ENCODE results near the gene PRSS21.

Gene PRSS21

DNA sequence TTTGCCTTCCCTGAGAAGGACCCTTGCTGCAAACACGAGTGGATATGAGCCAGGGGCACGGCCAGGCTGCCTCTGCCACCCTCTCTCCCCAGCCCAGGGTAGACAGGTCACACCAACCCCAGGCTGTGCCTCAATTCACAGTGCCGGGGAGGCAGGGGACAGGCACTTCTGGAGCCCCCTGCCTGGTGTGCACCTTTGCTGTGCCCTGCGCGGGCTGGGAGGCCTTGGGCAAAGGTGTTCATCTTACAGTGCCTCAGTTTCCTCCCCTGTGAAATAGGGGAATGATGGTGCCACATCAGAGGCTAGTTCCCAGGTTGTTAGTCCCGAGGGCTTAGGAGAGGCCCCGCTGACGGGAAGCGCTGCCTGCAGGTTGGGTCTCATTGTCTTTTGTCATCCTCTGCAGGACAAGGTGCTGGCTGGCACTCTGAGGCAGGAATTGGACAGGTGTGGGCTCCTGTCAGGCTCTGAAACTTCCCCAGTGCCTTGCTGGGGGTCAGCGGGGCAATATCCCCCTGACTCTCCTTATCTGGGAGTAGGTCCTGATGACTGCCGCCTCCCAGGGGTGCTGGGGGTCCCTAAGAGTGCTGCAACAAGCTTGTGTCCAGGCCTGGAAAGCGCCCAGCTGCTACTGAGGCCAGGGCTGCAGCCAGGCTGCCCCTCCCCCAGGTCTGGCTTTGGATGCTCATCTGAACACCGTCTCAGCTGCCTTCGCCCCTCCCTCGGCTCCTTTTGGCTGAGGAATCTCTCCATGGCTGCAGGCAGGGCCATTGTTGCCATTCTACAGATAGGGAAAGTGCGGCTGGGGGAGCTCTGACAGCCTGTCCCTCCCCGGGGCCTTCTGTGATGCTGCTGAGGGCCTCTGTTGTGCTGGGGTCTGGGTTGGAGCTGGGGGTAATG, 3.1 kb downstream of the PRSS21 start:
- DNase-seq: peak in 1 of 42 donors; percentile 1
- intact Hi-C loops (cut with DNase I): no loop called here

DNA sequence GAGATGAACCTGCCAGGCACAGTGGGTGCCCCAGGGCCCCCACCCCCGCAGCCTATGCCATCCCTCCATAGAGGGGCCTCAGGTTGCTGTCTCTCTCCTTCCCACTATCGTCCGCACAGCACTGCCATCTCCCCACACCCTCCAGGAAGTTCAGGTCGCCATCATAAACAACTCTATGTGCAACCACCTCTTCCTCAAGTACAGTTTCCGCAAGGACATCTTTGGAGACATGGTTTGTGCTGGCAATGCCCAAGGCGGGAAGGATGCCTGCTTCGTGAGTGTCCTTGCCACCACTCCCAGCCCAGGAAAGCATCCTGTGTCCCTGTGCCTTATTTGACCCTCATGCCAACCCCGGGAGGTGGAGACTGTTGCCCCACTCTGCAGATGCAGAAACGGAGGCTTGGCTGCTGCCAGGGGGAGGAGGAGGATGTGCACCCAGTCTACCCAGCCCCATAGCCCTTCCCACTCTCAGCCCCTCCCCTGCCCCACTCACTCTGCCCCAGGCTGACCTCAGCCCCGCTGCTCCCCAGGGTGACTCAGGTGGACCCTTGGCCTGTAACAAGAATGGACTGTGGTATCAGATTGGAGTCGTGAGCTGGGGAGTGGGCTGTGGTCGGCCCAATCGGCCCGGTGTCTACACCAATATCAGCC, 3.9 kb downstream of the PRSS21 start:
- peak in 2 of 42 donors; percentile 1 to 8 for DNase-seq
- intact Hi-C loops (cut with DNase I): no loop called here

DNA sequence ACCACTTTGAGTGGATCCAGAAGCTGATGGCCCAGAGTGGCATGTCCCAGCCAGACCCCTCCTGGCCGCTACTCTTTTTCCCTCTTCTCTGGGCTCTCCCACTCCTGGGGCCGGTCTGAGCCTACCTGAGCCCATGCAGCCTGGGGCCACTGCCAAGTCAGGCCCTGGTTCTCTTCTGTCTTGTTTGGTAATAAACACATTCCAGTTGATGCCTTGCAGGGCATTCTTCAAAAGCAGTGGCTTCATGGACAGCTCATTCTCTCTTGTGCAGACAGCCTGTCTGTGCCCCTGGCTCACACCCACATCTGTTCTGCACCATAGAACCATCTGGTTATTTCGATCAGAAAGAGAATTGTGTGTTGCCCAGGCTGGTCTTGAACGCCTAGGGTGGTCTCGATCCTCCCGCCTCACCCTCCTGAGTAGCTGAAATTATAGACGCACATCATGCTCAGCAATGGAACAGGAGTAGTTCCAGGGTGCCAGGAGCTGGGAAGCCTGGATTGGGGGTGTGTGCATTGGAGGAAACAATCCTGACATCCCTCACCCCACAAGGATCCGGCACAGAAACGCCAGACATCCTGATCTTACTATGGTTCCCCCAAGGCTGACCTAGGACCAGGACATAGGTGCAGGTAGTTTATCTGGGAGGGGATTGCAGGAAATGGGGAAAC, 4.6 kb downstream of the PRSS21 start:
- intact Hi-C loops (cut with DNase I): no loop called here
- DNase-seq: peak in 1 of 42 donors; percentile 1

DNA sequence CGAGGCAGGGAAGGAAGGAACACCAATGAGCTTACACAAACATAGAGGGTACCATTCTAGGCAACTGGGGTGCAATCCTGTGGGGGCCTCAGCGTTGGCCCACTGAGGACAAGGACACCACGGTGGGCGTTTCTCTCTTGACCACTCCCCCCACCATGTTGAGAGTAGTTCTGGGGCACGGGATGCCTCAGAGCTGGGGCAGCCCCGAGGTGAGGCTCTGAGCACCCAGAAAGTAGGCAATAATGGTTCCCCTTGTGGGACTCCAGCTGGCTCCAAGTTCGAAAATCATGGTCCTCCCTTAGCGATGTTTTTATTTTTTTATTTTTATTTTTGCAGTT, 5.1 kb downstream of the PRSS21 start:
- DNase-seq: peak in 1 of 42 donors; percentile 2
- intact Hi-C loops (cut with DNase I): no loop called here

DNA sequence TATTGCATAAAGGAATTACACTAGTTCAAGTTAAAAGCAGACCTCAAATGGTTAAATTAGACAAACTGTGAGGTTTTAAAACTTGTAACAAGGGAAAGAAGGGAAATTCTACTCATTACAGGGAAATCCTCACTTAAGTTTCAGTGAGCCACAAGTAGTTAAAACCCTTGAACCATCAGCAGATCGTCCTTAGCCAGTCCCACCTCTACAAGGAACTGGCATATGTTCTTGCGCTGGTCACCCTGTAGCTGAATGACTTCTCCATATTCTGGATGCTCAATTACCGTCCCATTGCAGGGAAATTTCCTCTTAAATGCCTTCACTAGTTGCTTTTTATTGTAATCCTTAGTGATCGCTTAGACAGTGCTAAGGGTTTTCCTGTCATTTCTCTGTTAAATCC, 5.5 kb downstream of the PRSS21 start:
- intact Hi-C loops (cut with DNase I): no loop called here

DNA sequence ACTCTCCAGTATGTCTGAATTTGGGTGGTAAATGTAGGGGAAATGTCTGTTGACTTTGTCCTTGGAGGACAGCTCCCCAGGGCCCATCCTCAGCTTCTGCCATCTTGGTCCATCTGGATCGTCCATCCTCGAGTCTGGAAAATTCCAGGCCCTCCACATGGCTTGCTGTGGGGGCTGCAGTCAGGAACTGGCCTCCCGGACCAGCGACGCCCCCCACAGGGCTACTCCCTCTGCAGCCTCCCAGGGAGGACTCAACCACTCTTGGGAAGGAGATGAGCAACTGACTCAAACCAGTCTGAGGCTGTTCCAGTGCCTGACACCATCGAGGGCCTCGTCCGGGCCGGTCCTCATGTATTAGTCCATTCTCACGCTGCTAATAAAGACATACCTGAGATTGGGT, 7.6 kb downstream of the PRSS21 start:
- intact Hi-C loops (cut with DNase I): no loop called here
- peak in 1 of 42 donors; percentile 17 for DNase-seq

More for the DNA sequence above, 5.5 kb downstream of the PRSS21 start:
- no peak for DNase-seq

DNA sequence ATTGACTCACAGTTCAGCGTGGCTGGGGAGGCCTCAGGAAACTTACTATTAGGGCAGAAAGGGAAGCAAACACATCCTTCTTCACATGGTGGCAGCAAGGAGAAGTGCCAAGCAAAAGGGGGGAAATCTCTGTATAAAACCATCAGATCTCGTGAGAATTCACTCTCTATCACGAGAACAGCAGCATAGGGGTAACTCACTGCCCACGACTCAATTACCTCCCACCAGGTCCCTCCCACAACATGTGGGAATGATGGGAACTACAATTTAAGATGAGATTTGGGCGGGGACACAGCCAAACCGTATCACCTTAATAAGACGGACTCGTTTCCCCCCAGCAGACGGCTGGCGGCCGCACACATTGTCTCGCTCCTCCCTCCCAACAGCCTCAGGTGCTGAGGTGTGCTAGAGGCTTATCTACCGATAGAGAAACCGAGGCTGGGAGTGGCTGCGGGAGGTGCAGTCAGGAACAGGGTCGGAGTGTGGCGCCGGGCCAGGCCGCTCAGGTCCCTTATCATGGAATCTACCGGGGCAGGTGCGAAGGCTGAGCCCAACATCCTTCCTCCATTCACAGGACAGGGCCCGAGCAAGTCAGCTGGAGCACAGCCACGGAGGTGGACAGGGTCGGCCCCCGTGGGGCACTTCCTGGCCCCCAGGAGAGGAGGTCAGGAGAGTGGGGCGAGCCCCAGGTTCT, 8.2 kb downstream of the PRSS21 start:
- intact Hi-C loops (cut with DNase I): no loop called here
- peak in 1 of 42 donors; percentile 7 for DNase-seq

DNA sequence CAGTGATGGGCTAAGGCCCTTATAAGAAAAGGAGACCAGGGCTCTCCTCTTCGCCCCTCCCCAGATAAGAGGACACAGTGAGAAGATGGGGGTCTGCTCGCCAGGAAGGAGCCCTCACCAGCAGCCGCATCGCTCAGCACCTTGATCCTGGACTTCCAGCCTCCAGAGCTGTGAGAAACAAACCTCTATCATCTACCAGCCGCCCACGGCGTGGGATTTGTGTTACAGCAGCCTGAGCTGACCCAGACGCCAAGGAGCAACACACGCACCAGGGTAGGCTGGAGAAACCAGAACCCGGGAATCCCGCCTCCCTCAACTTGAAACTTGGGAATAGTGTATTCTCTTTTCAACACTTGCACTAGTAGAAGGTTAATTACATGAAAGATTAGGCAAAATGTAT, 8.9 kb downstream of the PRSS21 start:
- peak in 1 of 42 donors; percentile 14 for DNase-seq
- intact Hi-C loops (cut with DNase I): no loop called here

DNA sequence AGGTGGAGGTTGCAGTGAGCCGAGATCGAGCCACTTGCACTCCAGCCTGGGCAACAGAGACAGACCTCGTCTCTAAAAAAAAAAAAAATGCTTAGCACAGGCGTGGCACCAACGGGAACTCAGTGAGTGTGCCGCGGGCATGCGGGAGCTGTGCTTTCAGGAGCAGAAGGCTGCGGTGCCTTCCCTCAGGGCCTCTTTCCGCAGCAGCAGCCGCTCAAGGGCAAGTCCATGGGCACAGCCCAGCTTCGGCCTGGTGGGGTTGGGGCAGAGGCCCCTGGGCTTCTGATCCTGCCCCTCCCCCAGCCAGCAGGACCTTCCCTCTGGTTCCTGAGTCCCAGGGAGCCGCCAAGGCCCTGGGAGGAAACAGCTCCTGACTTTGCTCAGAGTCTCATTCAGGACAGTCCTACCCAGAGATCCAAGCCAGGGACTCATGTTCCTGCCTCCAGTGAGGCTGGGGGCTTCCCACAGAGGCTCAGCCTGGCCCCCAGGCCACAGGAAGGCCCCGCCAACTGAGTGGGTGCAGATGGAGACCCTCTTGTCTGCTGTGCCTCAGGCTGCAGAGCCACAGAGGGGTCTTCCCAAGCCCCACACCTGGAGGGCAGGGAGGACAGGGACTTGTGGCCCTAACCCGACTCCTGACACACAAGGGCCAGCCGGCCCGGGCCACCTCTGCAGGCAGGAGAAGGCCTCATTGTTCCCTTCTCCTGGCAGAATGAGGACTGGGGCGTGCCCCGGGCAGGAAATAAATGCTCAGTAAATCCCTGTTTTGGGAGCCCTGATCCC, 9.7 kb downstream of the PRSS21 start:
- intact Hi-C loops (cut with DNase I): no loop called here
- peak in 1 of 42 donors; percentile 1 for DNase-seq

DNA sequence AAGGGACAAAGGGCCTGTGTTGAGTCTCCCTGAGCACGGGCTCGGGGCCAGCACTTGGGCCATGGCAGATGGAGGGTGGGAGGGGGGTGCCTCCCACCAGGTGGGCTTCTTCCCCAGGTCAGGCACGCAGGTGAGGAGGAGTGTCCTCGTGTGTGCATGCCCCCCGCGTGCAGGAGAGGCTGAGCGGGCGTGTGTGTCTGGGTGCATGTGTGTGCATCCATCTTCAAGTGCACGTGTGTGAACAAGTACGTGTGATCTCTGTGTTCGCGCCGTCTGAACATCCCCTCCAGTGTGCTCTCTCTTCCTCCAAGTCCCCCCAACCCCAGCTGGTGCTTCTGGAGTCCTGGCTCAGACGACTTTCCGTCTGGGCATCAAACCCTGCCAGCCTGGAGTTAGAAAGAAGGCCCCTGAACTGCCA, 10.3 kb downstream of the PRSS21 start:
- peak in 3 of 42 donors; percentile 15 to 28 (median 17) for DNase-seq
- intact Hi-C loops (cut with DNase I): no loop called here

DNA sequence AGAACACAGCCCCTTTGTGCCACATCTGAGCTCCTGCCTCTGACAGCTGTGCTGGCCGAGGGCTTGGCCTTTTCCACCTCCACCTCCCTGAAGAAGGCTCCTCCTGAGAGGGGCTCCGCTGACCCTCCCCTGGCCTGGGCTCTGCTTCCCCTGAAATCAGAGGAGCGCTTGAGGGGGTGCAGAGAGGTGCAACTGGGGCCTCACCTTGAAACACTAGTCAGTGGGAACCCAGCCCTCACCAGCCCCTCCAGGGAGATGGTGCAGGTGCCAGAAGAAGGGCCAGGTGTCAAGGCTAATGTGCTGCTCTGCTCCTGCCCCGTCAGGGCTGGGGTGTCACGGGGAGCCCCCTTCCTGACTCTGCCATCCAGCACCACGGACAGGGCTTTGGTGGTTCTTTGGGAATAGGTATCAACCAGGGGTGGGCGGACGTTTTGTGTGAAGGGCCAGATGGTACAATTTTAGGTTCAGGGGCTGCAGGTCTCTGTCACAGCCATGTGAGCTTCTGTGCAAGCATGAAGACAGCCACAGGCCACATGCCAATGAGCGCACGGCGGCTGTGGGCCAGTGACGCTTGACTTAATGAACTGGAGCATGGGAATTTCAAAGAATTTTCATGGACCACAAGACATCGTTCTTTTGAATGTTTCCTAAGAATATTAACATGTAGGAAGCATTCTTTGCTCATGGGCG, 10.9 kb downstream of the PRSS21 start:
- intact Hi-C loops (cut with DNase I): no loop called here
- DNase-seq: no peak

DNA sequence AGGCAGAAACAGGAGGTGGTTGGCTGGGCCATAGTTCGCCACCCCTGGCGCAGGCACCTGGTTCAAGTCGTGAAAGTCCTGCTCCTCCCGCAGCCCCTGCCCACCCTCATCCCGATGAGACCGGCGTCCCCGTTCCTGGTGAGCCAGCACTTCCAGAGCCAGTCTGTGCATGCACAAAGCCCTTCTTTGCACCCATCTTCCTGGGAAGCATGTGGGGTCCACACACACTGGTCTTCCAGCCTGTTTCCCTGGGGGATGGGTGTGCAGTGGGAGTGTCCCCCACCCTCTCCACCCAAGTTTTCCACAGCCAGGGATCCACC, 11.4 kb downstream of the PRSS21 start:
- intact Hi-C loops (cut with DNase I): no loop called here
- no peak for DNase-seq

DNA sequence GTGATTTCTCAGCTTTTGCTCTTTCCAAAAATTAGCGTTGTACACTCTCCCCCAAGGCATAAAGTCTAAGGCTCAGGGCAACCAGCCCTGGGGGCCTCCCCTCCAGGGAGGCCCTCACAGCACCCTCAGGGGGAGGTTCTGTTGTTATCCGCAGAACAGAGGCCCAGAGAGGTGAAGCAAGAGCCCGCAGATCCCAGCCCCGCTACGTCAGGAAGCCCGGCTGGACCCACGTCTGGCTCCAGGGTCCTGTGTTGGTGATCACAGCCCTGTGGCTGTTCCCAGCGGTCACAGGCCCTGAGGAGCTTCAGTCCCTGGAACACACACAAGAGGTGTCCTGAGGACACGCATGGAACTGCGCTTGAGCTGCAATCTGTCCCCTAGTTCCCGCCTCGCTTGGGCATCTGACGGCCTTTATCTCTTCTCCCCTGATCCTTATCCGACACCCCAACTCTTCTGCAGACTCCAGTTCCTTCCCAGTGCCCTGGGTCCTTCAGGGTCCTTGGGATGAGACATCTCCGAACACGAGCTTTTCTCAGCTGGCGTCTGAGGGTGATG, 11.9 kb downstream of the PRSS21 start:
- intact Hi-C loops (cut with DNase I): no loop called here

DNA sequence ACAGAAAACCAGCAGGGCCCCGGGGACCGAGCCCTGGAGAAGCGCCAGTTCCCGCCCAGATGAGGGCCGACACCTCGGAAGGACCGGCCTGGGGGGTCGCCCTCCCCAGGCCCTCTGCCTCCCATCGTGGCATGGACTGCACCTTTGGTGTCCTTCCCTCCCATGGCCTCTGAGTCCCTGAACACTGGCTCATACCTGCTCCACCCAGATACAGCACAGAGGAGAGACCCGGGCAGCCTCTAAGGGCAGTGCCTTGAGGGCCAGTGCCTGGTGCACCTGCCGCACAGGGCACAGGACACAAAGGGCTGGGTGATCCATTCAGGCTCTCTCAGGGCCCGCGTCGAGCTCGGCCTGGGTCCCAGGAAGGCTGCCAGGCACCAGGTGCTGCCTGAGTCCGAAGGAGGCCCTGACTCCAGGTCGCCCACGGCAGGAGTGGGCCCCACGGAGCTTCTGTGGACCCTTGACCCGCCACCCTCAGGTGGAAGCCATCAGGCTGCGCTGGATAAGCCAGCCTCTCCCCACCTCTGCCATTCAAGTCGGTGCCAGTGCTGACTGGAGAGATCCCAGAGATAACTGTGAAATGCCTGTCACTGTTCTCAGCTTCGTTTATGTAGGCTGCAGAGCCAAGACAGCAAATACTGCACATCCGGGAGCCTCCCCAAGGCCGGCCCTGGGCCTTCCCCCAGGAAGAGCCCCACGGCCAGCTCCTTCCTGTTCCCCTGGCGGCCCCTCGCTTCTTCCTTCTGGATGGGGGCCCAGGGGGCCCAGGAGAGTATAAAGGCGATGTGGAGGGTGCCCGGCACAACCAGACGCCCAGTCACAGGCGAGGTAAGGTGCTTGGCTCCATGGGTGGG, 12.7 kb downstream of the PRSS21 start, which contains the start of gene ZG16B:
TSS of gene ZG16B (plus strand) at position 803 of the 854 bp plus-strand sequence. CDS start 139 bp downstream, outside the sequence.
- intact Hi-C loops (cut with DNase I): no loop called here
- no peak for DNase-seq

More for the DNA sequence above, 11.9 kb downstream of the PRSS21 start:
- no peak for DNase-seq

DNA sequence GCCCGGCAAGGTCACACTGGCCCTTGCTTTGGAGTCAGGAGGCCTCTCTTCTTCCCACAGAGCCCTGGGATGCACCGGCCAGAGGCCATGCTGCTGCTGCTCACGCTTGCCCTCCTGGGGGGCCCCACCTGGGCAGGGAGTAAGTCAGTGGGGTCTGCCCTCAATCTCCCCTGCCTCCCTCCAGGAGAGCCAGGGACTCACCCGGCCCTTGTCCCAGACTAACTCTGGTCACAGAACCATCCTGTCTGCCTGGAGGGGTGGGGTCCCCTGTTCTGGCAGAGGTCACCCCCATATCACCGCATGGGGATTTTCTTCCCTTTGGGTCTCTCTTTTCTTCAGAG, 13.3 kb downstream of the PRSS21 start:
- DNase-seq: no peak
- intact Hi-C loops (cut with DNase I): no loop called here

DNA sequence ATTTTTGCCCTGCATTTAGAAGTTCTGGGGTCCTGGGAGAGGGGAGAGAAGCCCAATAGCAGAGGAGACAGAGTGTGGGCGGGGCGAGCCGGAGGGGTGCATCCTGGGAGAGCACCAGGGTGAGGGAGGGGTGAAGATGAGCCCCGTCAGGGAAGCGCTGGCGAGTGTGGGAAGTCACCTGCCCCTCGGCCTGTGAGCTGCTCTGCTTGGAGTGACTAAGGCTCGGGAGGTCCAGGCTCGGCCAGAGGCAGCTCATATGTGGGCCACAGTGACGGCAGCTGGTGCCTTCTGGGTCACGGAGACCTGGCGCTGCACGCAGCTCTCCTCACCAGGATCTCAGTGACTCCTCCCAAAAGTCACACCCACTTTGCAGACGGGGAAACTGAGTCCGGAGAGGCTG, 14.2 kb downstream of the PRSS21 start:
- DNase-seq: no peak
- intact Hi-C loops (cut with DNase I): no loop called here

DNA sequence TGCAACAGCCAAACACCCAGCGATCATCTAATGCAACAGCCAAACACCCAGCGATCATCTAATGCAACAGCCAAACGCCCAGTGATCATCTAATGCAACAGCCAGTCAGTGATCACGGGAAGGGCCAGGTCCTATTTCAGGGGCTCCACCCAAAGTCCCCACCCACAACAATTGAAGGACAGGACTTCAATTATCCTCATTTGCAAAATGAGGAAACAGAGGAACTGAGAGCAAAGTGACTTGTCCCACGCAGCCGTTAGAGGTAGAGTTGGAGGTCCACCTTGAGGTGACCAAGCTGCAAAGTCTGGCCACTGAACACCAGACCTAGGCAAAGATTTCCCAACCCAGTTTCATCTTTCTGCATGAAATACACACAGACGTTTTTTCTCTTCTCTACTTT, 16.7 kb downstream of the PRSS21 start:
- DNase-seq: no peak

More for the DNA sequence above, 16.7 kb downstream of the PRSS21 start:
- intact Hi-C loops (cut with DNase I): no loop called here

All from head of caudate nucleus (tissue), 42 donors.